PFSK-1 (cell line): ENCODE data around the gene EGFL7.

Experiments used
- FOXP2 ChIP-seq: optimal IDR thresholded peaks from 2 replicates; pipeline ENCODE3; 2011; ENCODE audit warnings: borderline replicate concordance, control low read depth, inconsistent platforms; ENCODE audit not compliant: insufficient read depth; ENCODE audit errors: extremely low read length, extremely low read depth
- POLR2AphosphoS5 ChIP-seq: IDR thresholded peaks from 2 replicates; pipeline ENCODE4 v1.6.1; 2012; ENCODE audit warnings: low read depth, mild to moderate bottlenecking, control low read depth, low read length, moderate library complexity
- REST ChIP-seq, 2 experiments: IDR thresholded peaks; 2 replicates each; pipeline versions ENCODE4 v1.6.1 to v1.8.0; 2011 to 2012; ENCODE audit warnings: low read depth in 2 of 2, low read length in 2 of 2, control low read depth in 1 of 2, inconsistent platforms in 1 of 2, mild to moderate bottlenecking in 1 of 2, moderate library complexity in 1 of 2; ENCODE audit not compliant: insufficient read depth in 1 of 2
- SIN3A ChIP-seq: IDR thresholded peaks from 2 replicates; pipeline ENCODE4 v1.6.1; 2012; ENCODE audit warnings: mild to moderate bottlenecking, low read length, moderate library complexity, borderline replicate concordance; ENCODE audit not compliant: insufficient read depth
- TAF1 ChIP-seq: IDR thresholded peaks from 2 replicates; pipeline ENCODE4 v1.6.1; 2012; ENCODE audit warnings: low read length, control low read depth, borderline replicate concordance; ENCODE audit not compliant: insufficient read depth

Gene EGFL7

GRCh38 chr9:136678624-136679023 lies 15.9 kb downstream of the EGFL7 start:
- no peak for TF ChIP-seq REST (IDR thresholded peaks at IDR 0.05; ENCODE audit: insufficient read depth in 1 of 2, low read depth in 2 of 2, low read length in 2 of 2)
- TF ChIP-seq TAF1, result no peak
- TF ChIP-seq FOXP2, result no peak
- no peak for TF ChIP-seq SIN3A
- no peak for TF ChIP-seq POLR2AphosphoS5

DNA sequence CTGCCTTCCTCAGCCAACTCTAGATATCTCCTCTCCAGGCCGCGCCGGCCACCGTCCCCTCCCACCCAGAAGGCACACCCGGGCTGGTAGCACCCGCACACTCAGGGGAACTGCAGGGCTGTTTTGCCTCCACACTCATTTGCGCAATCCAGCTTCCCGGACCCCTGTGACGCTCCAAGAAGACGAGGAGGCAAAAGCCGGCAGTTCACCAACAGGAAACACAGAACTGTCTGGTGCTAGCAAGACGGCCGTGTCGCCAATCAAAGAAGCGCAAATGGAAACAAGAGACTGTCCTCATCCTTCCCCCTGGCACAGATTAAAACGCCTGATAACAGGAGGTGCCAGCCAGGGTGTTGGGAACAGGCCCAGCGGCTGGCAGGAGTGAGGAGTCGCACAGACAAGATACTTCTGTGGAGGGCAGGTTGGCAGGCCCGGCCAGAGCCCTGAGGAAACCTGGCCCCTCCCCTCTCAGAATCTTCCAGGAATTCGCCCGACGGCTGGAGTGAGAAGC lies 16.8 kb downstream of the EGFL7 start:
- TF ChIP-seq SIN3A, result no peak
- TF ChIP-seq REST (IDR thresholded peaks at IDR 0.05; ENCODE audit: insufficient read depth in 1 of 2, low read depth in 2 of 2, low read length in 2 of 2), result no peak
- TF ChIP-seq FOXP2, result no peak
- no peak for TF ChIP-seq TAF1
- no peak for TF ChIP-seq POLR2AphosphoS5

DNA sequence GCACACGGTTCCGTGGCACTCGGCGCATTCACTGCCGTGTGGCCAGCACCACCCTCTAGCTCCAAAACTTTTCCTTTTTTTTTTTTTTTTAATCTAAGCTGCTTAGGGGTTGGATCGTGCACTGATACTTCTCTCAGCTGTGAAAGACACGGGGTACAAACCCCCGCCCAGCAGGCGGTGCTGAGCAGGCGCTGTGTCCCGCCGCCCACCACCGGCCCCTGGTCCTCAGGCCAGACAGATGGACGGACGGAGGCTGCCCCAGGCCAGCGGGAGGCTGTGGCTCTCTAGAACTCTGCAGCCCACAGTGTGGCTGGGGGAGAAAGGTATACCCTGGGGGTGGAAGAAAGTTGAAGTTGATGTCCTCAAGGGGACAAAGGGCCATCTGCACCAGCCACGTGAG lies 18.3 kb downstream of the EGFL7 start:
- TF ChIP-seq FOXP2, result no peak

DNA sequence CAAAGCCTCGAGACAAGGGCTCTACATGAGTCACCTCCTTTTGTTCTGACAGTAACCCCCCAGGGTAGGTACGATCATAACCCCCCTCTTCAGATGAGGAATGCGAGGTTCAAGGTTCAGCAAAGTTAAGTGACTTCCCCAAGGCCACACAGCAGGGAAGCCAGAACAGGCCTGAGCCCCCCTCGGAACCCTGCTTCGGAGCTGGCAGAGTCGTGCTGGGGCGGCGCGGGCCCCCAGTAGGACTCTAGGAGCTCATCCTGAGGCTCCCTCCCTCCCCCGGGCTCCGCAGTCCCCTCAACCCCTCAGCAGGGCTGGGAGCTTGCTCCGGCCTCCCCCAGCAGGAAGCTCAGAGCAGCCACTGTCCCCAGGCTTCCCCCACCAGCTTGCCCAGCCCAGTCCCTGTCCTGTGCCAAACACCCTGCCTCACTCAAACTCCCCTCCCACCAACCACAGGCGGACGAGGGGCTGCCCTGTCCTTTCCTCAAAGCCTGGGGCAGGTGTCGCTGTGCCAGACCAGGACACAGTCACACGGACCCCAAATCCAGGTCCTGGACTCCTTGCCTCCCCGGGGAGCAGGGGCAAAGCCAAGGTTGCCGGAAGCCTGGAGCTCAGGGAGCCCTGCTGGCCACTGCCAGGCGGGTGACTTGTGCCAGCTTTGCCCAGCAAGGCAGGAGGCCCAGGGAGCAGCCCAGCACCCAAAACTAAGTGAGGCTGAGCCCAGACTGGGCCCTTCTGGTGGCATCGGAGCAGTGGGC lies 19.4 kb downstream of the EGFL7 start:
- TF ChIP-seq REST (IDR thresholded peaks at IDR 0.05; ENCODE audit: insufficient read depth in 1 of 2, low read depth in 2 of 2, low read length in 2 of 2) (no peak), FOXP2 (no peak), SIN3A (no peak), POLR2AphosphoS5 (no peak), TAF1 (no peak)

DNA sequence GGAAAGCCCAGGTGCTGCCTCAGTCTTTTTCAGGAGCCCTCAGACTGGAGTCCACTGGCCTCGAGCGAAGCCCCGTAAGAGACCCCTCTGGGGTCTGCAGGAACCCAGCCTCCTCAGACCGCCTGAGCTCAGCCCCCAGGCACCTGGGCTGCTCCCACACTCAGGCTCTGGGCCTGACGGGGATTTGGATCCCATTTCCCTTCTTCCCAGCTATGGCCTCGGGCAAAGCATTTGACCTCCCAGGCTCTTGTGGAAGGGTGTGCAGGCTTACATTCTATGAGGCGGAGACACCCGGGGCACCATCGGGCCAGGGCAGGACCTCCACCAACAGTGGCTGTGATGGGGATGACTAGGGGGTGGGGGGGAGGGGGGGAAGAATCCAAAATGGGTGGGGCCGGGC lies 20.0 kb downstream of the EGFL7 start:
- TF ChIP-seq FOXP2 (no peak), TAF1 (no peak), POLR2AphosphoS5 (no peak), SIN3A (no peak), REST (IDR thresholded peaks at IDR 0.05; ENCODE audit: insufficient read depth in 1 of 2, low read depth in 2 of 2, low read length in 2 of 2) (no peak)
